Activated CD8-positive, alpha-beta memory T cell treated with anti-CD3 and anti-CD28 coated beads, Interleukin-2, amount 50 U/mL, for 48 hours (primary cell): ENCODE results near the gene HTR3E.
A peak's percentile ranks its signal among the peaks of the same experiment; 100 is the strongest.
"Not testable (repeated sequence)": the region's sequence is repeated elsewhere in the genome, so short reads cannot be mapped to it uniquely, and the experiment has no call there.

Experiments used
- DNase-seq: peaks from one replicate; pipeline ENCODE4 v3.0.0-alpha.2; 2020

The HTR3E gene

DNA sequence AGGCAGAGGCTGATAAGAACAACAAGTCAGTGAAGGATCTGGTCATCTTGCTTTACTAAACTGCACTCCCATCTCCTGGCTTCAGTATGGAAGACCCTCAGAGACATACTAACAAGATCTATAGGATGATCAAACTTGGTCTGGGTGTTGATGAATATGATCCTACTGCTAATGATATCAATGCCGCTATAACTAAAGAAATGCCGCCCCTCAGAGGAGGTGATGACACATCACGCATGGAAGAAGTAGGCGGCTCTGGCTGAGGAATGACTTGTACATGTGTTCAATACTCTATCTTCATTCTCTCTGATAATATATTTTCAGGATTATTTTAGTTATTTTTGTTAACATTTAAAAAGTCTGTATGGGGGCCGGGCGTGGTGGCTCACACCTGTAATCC is 20.8 kb downstream of the HTR3E start:
- no peak for DNase-seq

DNA sequence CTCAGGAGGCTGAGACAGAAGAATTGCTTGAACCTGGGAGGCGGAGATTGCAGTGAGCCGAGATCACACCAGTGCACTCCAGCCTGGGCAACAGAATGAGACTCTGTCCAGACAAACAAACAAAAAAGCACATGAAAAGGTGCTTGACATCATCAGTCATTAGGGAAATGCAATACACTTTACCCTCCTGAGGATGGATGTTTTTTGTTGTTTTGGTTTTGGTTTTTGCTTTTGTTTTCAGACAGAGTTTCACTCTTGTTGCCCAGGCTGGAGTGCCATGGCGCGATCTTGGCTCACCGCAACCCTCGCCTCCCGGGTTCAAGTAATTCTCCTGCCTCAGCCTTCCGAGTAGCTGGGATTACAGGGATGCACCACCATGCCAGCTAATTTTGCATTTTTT is 24.2 kb downstream of the HTR3E start:
- not testable (repeated sequence) for DNase-seq

DNA sequence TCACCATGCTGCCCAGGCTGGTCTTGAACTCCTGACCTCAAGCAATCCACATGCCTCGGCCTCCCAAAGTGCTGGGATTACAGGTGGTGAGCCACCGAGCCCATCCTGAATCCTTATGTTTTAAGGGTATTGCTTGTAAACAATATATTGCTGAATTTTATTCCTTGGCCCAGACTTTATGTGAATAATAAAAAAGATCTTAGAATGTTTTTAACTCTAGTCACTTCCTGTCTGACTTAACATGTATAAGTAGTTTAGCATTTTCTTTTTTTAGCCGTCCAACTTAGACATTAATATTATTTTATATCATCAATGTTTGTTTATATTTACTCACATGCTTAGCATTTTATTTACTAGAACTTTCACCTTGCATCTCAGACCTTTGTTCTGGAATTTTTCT is 29.1 kb downstream of the HTR3E start:
- DNase-seq, result no peak

DNA sequence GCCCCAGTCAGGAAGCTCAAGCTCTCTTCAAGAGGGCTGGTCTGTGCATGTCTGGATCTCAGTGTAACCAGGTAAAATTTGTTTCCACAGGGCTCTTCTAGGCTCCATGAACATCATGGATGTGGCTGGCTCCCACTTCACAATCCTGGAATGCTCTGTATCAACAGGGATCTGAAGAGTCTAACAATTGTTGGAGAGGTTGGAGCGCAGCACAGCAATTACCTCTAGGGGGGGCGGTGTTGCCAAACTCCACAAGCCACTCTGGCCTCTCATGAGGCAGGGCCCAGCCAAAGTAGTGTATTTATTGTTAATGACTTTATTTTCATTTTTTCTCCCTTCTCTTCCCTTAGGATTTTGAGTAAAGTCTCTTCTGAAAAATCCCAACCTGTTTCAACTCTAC is 32.1 kb downstream of the HTR3E start:
- no peak for DNase-seq

DNA sequence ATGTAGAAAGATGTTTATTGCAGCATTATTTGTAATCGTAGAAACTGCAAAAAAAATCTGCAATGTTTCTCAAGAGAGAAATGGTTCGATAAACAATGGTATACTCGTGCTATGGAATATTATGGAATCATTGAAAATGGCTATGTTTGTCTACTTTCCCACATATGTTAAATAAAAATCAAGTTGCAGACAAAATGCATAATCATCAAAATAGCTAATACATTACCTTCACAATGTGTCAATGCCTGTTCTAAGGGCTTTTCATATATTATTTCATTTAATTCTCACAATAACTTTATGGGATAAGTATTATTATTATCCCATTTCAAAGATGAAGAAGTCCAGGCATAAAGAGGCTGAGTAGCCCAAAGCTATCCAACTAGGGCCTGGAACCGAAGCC is 36.1 kb downstream of the HTR3E start:
- DNase-seq, result no peak

DNA sequence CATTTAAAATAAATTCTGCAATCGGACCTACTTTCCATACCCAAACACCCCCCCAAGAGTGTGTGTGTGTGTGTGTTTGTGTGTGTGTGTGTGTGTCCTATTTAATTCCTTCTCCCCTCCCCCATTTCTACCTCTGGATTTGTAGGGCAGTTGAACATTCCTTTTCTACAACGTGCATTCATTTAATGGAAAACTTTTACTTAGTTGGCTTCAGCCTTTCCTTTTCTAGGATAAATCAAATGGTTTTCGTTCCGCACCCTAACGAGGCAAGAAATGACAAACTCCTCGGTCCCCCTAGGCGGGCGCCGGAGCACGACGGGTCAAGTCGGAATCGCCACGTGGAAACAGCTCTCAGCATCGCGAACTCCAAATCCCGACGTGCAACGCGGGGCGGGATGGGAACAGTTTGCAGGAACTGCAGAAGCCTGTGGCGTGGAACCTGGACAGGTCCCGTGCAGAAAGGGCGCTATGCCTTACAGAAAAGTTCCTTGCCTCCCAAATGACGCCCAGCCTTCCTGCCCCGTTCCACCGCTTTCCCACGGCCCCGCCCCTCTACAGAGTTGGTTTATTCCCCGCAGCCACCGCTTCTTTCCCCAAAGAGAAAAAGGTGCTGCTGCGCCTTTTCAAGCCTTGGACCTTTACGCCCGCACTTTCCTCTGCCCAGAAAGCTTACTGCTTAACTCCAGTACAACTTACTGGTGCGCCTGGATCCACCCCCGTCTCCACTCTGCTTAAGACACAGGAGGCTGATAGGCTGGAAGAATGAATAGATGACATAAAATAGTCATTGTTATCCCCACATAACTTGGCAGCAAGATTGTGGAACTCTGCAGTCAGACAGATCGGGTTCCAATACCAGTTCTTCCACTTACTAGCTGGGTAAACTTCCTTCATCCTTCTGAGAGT is 37.2 kb downstream of the HTR3E start:
- DNase-seq, result peak; percentile 83

DNA sequence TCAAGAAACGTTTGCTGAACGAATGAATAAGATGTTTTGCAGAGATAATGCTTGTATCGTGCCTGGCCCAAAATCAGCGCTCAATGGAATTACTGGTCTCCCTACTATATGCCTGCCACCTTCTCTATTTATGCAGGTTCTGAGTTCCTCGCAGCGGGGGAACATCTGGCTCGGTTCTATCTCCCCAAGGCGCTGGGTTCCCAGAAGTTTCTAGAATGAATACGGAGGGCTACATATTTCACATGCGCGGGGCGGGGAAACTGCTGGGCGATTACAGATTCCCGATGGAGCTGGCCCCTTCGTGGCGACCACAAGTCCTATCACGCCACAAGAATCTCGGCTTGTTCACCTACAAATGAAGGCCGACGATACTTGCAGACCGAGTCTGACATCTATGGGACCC is 37.9 kb downstream of the HTR3E start:
- DNase-seq, result no peak

DNA sequence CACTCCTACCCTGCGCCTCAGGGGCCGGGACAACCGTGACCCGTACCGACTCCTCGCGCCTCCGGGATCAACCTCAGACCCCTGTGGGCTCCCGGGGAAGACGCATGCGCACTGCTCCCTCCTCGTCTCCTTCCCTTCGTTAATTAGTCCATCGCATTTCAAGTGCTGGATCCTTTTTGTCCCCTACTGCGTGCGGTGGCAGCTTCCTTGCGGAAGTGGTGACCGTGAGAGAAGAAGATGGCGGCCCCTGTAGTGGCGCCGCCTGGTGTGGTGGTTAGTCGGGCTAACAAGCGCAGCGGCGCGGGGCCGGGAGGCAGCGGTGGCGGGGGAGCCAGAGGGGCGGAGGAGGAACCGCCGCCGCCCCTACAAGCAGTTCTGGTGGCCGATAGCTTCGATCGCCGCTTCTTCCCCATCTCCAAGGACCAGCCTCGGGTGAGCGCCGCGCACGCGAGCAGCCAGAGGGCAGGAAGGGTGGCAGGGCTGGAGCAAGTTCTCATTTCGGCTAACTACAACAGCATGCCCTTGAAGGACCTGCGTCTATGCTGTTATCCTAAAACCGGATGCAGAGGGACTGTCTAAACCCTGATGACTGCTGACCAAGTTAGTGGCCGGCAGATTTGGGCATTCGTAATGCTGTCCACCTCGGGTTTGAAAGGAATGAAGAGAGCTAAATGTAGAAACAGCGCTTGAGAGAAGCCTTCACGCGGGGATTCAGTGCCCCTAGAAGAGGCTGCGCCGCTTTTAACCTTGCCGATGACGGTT is 38.5 kb downstream of the HTR3E start, which contains the start of gene EIF2B5:
Gene EIF2B5 (plus strand): TSS at position 210 of the 762 bp plus-strand sequence. CDS start 28 bp downstream, at position 238.
- DNase-seq, result peak; percentile 91

DNA sequence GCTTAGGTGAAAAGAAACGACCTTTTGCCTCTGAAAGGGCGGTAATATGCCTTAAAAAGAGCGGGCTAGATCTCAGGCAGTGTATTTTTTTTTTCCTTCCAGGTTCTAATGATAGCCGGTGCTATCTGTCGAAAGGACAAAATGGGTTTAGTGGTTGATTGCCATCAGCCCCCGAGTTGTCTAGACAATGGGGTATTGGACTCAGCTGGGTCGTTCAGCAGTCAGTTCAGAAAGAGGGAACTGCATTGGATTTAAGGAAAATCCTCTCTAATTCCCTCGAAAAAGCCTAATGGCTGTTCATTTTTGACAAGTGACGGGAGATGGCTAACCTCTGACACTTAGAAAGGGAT is 39.0 kb downstream of the HTR3E start:
- no peak for DNase-seq

DNA sequence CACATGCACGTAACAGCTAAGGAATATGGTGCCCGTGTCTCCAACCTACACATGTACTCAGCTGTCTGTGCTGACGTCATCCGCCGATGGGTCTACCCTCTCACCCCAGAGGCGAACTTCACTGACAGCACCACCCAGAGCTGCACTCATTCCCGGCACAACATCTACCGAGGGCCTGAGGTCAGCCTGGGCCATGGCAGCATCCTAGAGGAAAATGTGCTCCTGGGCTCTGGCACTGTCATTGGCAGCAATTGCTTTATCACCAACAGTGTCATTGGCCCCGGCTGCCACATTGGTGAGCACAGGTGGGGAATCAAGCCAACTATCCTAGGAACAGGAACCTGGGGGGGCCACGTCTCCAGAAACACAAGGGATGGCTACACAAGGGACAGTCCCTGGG is 43.6 kb downstream of the HTR3E start:
- DNase-seq, result no peak

DNA sequence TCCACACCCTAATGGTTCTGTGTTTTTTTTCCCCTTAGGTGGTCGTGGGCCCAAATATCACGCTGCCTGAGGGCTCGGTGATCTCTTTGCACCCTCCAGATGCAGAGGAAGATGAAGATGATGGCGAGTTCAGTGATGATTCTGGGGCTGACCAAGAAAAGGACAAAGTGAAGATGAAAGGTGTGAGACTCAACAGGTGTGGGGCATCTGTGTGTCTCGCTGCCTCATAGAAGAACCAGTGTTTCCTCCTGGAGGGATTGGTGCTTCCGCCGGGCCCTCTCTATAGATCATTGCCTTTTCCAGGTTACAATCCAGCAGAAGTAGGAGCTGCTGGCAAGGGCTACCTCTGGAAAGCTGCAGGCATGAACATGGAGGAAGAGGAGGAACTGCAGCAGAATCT is 45.3 kb downstream of the HTR3E start:
- no peak for DNase-seq

DNA sequence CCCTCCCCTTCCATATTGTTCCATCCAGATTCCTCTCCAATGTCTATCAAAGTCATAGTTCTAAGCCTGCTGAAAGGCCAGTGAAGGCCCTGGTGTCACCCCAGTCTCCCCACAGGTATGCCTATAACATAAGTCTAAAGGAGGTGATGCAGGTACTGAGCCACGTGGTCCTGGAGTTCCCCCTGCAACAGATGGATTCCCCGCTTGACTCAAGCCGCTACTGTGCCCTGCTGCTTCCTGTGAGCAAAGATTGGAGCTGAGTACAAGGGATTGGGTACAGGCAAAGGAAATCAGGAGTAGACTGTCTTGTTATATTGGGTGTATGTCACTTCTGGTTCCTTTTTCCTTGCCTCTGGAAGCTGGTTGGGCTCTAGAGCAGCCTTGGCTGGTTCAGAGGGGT is 46.5 kb downstream of the HTR3E start:
- no peak for DNase-seq

DNA sequence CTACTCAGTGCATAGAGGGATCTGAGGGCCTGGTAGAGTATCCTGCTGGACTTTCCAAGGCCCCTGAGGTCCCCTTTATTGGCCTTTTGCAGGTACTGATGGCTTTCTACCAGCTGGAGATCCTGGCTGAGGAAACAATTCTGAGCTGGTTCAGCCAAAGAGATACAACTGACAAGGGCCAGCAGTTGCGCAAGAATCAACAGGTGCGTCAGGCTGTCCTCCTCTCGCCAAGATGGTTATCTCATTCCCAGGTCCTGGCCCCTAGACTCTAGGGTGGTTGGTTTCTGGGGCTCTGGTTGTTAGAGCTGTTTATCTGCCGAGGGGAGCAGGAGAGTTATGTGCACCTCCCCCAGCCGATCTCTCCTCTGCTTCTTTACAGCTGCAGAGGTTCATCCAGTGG is 47.6 kb downstream of the HTR3E start:
- no peak for DNase-seq

DNA sequence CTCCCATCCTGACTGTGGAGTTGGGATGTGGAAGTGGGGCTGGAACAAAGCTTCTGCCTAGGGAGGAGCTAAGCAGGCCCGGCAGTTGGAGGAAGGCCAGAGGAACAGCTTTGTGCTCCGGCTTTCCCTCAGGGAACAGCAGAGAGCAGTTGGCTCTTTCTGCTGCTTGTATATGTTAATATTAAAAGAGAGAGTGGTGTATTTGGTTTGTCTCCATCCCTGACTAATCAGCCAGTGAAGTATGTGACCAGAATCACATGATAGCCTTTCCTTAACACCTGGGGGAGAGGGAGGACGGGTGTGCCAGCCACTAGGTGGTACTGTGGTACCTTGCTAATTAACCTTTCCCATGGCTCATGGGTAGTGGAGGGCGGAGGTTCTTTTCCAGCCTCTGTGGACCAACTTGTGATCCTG is 48.3 kb downstream of the HTR3E start:
- DNase-seq, result no peak

DNA sequence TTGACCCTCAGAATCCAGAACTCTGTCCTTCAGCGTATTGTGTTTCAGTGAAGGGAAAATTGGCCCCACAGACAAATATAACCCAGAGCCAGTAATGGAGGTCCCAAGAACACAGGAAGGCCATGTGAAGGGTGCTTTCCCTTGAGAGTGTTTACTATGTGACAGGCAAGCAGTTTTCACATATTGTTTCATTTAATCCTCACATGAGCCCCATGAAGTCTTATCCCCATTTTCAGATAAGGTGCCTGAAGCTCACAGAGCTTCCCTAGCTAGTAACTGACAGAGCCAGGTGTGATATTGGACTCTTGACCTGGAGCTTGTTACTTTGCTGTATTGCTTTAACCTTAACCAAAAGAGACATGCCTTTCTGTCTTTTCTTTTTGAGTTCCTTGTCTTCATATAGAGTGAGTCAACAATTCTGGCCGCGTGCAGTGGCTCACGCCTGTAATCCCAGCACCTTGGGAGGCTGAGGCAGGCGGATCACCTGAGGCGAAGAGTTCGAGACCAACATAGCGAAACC is 48.9 kb downstream of the HTR3E start:
- DNase-seq, result no peak

DNA sequence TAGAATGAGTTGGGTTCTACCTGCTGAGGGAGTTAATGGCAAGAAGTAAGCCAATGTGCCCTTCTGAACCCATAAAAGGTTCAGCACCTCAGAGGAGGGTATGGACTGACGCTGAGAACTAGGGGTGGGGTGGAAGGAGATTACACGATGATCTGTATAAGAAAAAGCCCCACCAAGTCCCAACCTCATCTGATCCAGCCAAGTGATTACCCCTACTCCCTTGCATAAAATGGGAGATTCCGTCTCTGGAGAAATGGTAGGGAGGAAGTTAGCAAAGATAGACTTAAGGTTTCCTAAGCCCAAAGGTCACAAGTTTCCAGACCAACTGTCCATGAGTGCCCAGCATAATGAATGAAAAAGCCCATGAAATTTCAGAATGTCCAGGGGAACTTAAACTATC is 51.2 kb downstream of the HTR3E start:
- no peak for DNase-seq

DNA sequence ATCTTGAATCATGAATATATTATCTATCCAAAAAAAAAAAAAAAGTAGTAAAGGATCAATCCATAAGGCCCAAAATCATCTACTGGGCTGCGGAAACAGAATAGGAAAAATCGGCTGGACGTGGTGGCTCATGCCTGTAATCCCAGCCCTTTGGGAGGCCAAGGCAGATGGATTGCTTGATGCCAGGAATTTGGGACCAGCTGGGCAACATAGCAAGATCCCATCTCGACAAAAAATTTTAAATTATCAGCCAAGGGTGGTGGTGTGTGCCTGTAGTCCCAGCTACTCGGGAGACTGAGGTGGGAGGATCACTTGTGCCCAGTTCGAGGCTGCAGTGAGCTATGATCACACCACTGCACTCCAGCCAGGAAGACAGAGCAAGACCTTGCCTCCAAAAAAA is 52.3 kb downstream of the HTR3E start:
- no peak for DNase-seq

DNA sequence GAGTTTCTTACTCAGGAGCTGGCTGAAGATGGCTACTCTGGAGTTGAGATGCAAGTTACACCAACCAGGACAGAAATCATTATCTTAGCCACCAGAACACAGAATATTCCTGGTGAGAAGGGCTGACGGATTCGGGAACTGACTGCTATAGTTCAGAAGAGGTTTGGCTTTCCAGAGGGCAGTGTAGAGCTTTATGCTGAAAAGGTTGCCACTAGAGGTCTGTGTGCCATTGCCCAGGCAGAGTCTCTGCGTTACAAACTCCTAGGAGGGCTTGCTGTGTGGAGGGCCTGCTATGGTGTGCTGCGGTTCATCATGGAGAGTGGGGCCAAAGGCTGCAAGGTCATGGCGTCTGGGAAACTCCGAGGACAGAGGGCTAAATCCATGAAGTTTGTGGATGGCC is 52.9 kb downstream of the HTR3E start:
- DNase-seq, result not testable (repeated sequence)

DNA sequence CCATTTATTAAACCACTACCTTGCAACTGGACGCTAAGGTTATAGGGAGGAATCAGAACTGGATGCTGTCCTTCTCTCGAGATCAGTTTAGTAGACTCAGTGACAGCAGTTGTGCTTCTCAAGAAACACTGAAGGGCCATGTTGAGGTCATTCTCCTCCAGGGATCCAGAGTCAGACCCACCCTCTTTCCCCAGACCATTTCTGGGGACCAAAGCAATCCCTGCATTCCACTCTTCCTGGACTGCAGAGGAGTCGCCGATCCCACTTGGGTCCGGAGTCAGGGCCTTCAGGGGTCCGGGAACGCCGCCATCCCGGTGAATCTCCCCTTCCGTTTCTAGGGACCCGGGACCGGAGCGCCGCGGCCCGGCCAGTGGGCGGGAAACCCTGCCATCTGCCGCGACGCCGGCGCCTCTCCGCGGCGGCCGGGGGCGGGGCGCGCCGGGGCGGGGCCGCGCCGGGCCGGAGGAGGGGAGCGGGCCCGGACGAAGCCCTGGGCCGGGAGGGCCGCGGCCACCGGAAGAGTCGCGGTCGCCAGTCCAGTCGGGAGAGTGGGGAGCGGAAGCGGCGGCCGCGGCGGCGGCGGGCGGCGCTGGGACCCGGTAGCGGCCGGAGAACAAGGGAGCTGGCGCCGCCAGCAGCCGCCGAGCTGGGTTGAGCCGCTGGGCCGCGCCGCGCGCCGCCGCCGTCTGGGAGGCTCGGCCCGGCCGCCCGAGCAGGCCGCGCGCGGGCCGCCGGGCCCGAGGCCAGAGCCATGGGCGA is 58.2 kb downstream of the HTR3E start, which contains the start of gene DVL3:
Gene DVL3 (plus strand): TSS at position 493 of the 759 bp plus-strand sequence. CDS start 259 bp downstream, at position 752.
- peak; percentile 73 for DNase-seq

DNA sequence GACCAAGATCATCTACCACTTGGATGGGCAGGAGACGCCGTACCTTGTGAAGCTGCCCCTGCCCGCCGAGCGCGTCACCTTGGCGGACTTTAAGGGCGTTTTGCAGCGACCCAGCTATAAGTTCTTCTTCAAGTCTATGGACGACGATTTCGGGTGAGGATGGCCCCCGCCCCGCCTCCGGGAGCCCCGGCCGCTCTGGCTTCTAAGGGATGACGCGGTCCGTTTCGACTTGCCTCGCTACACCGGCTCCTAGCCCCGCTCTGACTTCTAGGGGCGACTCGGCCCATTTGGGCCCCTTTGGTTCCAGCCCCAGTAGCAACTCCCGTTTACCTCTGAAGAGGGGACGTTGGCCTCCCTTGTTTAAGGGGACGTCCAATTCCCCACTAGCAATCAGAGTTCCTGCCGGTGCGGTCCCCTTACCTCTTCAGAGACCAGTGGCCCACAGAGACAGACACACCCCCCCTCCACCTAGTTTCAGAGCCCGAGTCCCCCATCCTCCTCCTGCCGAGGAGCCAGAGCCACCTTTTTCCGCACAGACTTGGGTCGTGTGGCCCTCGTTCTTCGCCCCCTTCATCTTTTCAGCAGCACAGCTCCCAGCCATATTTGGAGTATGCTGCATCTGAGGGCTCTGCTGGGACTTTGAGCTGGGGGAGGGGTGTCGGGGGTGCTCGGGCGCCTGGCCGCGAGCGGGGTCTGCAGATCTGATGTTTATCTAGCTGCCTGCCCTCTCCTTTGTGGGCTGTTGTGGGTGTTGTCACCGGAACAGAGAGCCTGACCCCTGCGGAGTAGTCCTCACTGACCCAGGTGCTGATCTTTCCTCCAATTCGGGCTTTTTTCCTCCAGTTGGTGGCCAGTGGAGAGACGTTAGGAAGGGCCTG is 59.0 kb downstream of the HTR3E start:
- DNase-seq, result peak; percentile 82

DNA sequence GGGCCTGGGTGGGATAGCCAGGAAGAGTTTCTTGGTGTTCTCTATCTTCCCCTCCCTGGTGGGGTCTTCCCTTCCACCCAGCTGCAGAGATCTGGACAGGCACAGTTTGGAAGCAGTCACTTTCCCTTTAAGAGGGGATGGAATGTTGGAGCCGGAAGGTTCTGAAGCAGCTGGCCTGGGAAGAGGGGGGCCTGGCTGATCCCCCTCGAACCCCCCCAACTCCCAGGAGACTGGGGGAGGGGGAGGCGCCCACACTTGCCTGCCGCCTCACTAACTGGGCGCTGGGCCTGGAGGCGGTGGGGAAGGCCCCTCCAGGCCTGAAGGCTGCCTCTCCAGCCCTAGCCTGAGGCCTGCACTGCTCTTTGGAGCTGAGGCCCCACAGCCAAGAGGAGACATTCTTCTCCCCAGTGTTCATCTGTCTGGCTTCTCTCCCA is 59.7 kb downstream of the HTR3E start:
- no peak for DNase-seq
